Lower leg skin (tissue), 3 donors: ENCODE data around the gene TANC1.

Source experiments
- CTCF ChIP-seq, 3 donors: fragments of 450-650 bp; IDR thresholded peaks; one replicate each; pipeline ENCODE4 v1.5.1; 2016; ENCODE audit warnings: antibody characterized with exemption in 3 of 3, mild to moderate bottlenecking in 3 of 3, moderate library complexity in 2 of 3
- POLR2A ChIP-seq, 2 donors: fragments of 450-650 bp; IDR thresholded peaks; one replicate each; pipeline ENCODE4 v1.6.1; 2016 to 2017; ENCODE audit warnings: antibody characterized with exemption in 2 of 2, mild to moderate bottlenecking in 1 of 2, moderate library complexity in 1 of 2

- TF ChIP-seq CTCF (IDR thresholded peaks at IDR 0.05) (no peak), POLR2A (IDR thresholded peaks at IDR 0.05) (no peak)
Measured at GRCh38 chr2:159208438-159208837, 240.0 kb downstream of the TANC1 start.
